Fibroblast of skin of scalp (primary cell): ENCODE measurements around the gene MRPL14.
"Not testable (repeated sequence)": the region's sequence is repeated elsewhere in the genome, so short reads cannot be mapped to it uniquely, and the experiment has no call there.

ENCODE experiments used
- DNase-seq: peaks from one replicate; pipeline ENCODE4 v3.0.0-alpha.2; 2013

Gene MRPL14

GRCh38 chr6:44149369-44150012 lies 22.2 kb upstream of the MRPL14 start:
- no peak for DNase-seq

DNA sequence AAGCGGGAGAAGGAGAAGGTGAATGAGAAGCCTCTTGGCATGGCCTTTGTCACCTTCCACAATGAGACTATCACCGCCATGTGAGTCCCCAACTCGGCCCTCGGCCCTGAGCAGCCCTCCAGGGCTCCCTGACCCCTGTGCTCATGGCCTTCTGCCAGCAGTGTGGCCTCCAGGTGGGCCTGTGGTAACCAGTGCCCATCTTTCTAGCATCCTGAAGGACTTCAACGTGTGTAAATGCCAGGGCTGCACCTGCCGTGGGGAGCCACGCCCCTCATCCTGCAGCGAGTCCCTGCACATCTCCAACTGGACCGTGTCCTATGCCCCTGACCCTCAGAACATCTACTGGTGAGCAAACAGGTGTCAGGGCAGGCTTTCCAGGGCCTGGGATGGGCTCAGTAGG lies 21.1 kb upstream of the MRPL14 start:
- DNase-seq = no peak

DNA sequence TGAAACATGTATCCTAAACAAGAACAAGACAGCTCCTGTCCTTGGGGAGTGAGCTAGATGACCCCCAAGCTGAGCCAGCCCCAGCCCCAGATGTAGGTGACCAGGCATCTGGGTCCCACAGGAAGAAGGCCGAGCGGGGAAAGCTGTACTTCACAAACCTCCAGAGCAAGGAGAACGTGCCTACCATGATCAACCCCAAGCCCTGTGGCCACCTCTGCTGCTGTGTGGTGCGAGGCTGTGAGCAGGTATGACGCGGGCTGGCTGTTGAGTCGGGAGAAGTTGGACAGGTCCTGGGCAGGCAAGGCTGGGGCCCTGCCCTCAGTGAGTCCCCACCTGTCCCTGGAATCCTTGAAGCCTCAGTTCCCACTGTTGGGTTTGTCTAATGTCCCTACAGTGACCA lies 20.0 kb upstream of the MRPL14 start:
- no peak for DNase-seq

DNA sequence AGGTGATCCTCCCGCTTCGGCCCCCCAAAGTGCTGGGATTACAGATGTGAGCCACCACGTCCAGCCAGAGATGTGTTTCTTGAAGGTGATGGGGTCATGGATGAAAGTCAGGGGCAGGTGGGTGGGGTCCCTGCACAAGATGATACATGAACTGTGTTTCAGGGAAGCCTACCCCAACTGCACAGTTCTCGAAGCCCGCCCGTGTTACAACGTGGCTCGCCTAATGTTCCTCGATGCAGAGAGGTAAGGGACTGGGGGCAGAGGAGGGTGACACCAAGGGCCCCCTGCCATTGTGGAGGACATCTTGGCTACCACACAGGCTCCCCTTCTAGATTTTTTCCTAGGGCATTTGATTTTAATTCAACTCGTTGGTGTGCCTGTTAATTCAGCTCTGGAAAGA lies 19.4 kb upstream of the MRPL14 start:
- DNase-seq = no peak

- no peak for DNase-seq
Measured at GRCh38 chr6:44145839-44146238, 18.6 kb upstream of the MRPL14 start.

- not testable (repeated sequence) for DNase-seq
Measured at GRCh38 chr6:44144536-44144935, 17.3 kb upstream of the MRPL14 start.

DNA sequence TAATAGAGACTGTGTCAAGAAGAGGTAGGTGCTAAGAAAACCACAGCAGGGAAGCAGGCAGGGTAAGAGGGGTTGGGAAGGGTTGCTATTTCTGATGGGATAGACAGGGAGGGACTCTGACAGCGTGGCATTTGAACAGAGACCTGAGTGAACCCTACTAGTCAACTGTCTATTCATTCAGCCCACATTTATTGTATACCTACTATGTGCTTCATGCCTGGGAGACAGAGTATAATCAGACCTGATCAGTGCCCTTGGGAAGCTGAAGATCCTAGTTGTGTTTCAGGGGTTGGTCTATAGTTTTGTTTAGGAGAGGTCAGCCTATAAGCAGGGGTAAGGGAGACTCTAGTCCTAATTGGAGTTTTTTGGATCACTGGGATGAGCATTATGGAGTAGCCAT lies 16.5 kb upstream of the MRPL14 start:
- no peak for DNase-seq

- no peak for DNase-seq
Measured at GRCh38 chr6:44142835-44143234, 15.6 kb upstream of the MRPL14 start.

DNA sequence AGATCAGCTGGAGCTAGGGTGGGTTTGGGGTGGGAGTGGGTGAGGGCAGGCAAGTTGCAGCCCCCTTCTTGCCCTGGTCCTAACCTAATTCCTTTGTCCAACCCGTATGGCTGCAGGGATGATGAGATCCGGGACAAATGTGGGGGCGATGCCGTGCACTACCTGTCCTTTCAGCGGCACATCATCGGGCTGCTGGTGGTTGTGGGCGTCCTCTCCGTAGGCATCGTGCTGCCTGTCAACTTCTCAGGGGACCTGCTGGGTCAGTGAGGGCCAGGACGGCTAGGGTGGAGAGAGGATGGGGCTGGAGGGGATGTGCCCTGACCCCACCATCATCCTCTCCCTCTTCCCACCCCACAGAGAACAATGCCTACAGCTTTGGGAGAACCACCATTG lies 12.1 kb upstream of the MRPL14 start:
- DNase-seq = no peak

DNA sequence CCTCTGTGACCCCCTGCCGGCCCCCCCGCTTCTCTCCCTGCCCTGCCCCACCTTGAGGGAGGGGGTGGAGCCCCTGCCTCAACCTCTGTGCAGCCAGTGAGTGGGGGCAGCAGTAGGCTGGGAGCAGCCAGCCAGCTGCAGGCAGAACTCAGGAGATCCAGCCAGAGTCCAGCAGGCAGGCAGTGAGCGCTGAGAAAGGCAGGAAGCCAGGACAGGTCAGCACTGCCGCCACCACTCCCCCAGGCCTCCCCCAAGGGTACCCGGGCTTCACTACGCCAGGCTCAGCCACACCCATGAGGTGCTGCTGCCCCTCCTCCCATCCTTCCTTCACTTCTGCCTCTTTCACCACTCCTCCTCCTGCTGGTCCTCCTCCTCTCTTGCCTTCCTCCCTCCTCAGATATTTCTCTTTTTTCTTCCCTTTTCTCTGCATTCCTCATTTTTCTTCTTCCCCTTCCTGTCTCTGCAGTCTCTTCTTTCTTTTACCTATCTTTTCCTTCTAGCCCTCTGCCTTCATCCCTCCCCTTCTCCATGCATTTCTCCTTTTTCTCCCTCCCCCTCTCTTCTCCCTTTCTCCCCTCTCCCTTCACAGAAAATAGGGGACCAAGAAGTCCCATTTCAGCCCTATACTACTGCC lies 11.6 kb upstream of the MRPL14 start:
- no peak for DNase-seq

DNA sequence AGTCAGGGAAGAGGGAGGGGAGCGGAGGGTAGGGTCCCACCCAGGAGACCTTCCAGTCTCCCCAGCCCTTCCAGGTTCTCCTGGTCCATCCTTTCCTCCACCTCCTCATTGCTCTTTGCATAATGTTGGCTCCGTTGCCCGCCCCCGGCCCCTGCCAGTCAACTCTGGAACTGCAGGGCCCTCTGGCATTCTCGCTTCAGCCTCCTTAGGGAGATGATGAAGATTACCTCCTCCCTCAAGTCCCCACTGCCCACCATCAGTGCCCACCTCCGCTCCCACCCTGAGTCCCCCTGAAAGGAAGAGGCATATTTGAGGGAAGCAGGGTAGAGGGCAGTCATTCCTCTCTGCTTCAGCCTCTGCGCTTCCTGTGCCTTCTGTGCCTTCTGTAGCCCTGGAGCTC lies 8.6 kb upstream of the MRPL14 start:
- DNase-seq = no peak

DNA sequence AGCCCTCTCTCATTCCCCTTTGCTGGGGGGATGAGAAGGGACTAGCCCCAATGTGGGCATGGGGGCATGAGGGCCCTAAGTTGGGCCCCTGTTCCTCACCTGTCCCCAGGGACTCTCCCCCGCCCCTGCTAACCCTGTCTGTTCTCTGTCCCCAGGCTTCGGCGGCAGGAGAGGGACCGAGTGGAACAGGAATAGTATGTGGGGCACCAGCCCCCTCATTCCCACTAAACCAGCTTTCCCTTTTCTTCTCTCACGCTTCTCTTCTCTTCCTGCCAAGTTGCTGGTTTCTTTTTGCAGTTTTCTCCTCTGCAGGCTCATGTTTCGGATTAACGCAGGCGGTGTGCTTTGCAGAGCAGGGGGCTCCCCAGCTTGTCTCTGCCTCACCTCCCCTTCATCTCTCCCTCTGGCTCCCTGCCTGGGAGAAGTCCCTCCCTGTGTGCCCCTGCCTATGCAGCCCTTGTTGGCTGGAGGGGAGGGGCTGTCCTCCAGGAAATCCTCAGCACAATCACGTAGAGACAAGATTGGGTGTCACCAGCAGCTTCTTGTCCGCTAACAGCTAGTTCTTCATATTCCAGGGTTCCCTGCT lies 8.0 kb upstream of the MRPL14 start:
- DNase-seq = no peak

GRCh38 chr6:44133981-44134711 lies 6.9 kb upstream of the MRPL14 start:
- DNase-seq = no peak

DNA sequence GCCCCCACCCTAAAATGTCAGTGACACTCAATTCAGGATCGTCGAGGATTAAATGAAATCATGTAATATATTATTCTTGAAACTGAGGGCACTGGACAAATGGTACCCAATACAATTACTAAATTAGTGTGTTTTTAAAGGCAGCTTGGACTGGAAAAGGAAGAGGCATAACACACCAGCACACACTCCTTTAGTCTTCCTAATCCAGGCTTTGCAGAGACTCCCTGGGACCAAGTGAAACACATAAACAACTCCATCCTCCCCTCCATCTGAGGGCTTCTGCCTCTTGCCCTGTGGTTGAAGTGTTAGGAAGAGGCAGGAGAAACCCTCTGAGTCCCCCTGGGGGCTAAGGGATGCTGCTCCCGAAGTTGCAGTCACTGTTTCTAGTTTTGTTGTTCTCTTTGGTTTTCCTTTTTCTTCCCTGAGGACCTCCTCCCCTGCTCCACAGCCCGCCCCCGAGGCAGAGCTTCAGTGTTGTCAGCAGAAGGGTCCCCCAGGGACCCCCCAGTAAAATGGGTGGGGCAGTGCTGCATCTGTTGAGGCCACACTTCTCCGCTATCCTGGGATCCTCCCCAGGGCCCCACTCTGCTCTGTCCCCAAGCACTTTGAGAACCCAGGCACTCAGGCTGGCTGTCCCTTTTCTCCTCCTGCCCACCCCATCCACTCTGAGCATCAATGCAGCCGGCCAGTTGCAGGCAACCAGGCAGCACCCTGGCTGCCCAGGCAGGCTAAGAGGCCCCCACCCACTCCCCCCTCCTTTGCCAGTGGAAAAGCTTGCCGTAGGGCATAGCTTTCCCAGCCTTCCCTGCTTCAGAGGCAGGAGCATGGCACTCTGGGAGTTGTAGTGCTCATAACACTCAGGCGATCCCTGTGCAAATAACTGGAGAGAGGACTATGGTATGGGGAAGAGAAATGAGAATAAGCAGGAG lies 6.0 kb upstream of the MRPL14 start:
- peak; percentile 70 for DNase-seq

DNA sequence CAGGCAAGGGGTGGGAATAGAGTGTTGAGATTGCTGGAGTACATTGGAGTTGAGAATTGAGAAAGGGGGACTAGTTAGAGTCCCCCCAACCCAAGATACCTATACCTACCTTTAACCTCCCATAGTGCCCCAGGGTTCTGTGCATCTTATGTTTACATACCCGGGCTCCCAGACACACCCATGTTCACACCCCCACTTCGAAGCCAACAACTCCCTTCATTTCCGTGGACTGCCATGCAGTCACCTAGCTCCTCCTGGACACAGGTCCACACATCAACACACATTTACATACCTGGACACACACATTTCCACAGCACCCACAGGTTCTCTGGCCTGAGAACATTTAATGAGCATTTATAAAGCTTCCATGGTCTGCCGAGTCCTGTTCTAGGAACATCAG lies 5.2 kb upstream of the MRPL14 start:
- no peak for DNase-seq

GRCh38 chr6:44131892-44132291 lies 4.6 kb upstream of the MRPL14 start:
- no peak for DNase-seq

DNA sequence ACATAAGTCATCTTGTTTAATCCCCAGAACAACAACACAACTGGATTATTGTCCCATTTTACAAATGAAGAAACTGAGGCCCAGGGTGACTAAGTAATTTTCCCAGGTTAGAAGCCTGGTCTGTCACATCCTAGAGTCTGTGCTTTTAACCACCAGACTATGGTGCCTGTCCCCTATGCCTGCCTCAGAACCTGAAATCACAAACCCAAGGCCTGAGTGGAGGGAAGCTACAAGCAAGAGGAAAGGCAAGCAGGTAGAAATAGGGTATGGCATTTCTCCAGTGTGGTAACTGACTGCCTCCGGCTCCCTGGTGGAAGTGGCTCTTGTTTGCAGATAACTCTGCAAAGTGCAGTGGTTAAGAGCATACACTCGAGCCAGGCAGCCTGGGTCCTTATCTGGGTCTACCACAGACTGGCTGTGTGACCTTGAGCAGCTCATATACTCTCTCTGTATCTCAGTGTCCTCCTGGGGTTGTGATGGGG lies 2.6 kb upstream of the MRPL14 start:
- DNase-seq = no peak

- DNase-seq = no peak
Measured at GRCh38 chr6:44128020-44128917, 1.0 kb upstream of the MRPL14 start.

DNA sequence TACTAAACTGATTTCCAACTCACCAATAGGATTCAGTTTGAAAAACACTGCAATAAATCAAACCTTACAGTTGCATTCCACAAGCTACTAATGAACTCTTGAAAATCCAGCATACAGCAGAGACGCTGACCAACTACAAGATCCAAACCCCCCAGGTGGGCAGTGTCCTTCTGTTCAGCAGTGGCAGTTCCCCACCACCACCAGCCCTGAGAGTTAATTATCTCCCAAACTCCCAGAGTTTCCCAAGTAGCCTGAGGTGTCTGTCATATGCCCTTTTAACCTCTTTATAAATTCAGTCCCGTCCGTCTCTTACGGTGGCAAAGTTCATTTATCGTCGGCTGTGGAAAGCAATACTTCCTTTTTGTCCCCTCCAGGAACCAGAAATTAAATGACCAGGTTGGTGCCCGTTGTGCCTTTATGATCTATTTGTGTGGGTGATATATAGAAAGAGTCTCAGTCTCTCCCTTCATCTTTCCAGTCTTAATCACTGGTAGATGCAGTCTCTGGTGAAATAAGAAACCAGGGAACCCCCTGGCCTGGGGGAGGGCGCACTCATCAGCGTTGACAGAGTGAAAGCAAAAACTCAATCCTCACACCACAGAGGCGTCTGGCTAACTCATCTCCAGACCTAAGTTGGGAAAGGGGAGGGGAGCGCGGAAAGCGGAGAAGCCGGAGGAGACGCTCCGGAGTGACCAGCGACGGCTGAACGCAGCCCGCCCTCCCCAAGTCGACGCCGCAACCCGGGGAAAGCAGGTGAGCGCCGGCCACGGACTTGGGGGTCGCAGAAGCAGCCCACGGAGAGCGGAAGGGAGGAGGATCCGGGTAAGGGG lies 717 bp downstream of the MRPL14 start:
- DNase-seq = peak; percentile 81

GRCh38 chr6:44123544-44123943 lies 3.7 kb downstream of the MRPL14 start:
- no peak for DNase-seq
